ENCODE measurements around the gene TMTC1. TPM values are rescaled to one million over a fixed set of nuclear protein-coding genes. Genes with fewer than 3 reads are reported as not detected.
"Not testable (repeated sequence)": the region's sequence is repeated elsewhere in the genome, so short reads cannot be mapped to it uniquely, and the experiment has no call there.

Gene TMTC1
- total RNA-seq (not detected), polyA plus RNA-seq (not detected)

- Mint-ChIP-seq H3K9me3 (peaks cover 0 to 11% (median 0%) of the 10 kb centered on the region in 7 donors), H3K27me3 (peaks cover 45% of the 10 kb centered on the region), H3K36me3 (no peaks in the 10 kb centered on the region), H3K4me1 (no peaks in the 10 kb centered on the region), H3K27ac (no peak within 1 kb of the TSS), H3K4me3 (peak within 1 kb of the TSS in 1 of 4 donors; percentile 16)
- DNase-seq (no peak), ATAC-seq (ENCODE audit: low read depth in 2 of 2) (no peak)
- Histone ChIP-seq H3K4me3 (ENCODE audit: low read depth, low read length) (no peak within 1 kb of the TSS), H3K27ac (ENCODE audit: insufficient read depth, low read length, poor library complexity, severe bottlenecking) (no peak within 1 kb of the TSS), H3K4me1 (ENCODE audit: control insufficient read depth, insufficient read depth, low read length, poor library complexity, severe bottlenecking) (no peaks in the 10 kb centered on the region), H3K9me3 (ENCODE audit: control insufficient read depth in 2 of 2, low read length in 2 of 2) (no peaks in the 10 kb centered on the region), H3K36me3 (ENCODE audit: control insufficient read depth, insufficient read depth, low read length) (no peaks in the 10 kb centered on the region), H3K27me3 (ENCODE audit: control insufficient read depth, insufficient read depth, low read length) (peaks cover 20% of the 10 kb centered on the region)
Observed at GRCh38 chr12:29783773-29784666, at the start of gene TMTC1. TSS of gene TMTC1 (minus strand) at chr12:29783942. CDS start at chr12:29783751, 191 bp downstream.

GRCh38 chr12:29831173-29831572 is 47.4 kb upstream of the TMTC1 start:
- Mint-ChIP-seq H3K27me3 (no peaks in the 10 kb centered on the region), H3K9me3 (peaks cover 1 to 36% (median 12%) of the 10 kb centered on the region in 7 donors), H3K4me3 (no peak overlapping the region), H3K27ac (no peak overlapping the region), H3K4me1 (no peaks in the 10 kb centered on the region), H3K36me3 (no peaks in the 10 kb centered on the region)
- no peak for ATAC-seq (ENCODE audit: low read depth in 2 of 2)
- Histone ChIP-seq H3K4me3 (ENCODE audit: low read depth, low read length) (no peak overlapping the region), H3K4me1 (ENCODE audit: control insufficient read depth, insufficient read depth, low read length, poor library complexity, severe bottlenecking) (no peaks in the 10 kb centered on the region), H3K9me3 (ENCODE audit: control insufficient read depth in 2 of 2, low read length in 2 of 2) (peaks cover 0 to 5% of the 10 kb centered on the region in 2 experiments), H3K27me3 (ENCODE audit: control insufficient read depth, insufficient read depth, low read length) (no peaks in the 10 kb centered on the region), H3K27ac (ENCODE audit: insufficient read depth, low read length, poor library complexity, severe bottlenecking) (no peak overlapping the region), H3K36me3 (ENCODE audit: control insufficient read depth, insufficient read depth, low read length) (no peaks in the 10 kb centered on the region)
- no peak for DNase-seq

GRCh38 chr12:29830391-29830790 is 46.6 kb upstream of the TMTC1 start:
- no peaks in the 10 kb centered on the region for H3K36me3 ChIP-seq (ENCODE audit: control insufficient read depth, insufficient read depth, low read length)
- no peaks in the 10 kb centered on the region for H3K27me3 Mint-ChIP-seq
- ATAC-seq (ENCODE audit: low read depth in 2 of 2) (no peak), DNase-seq (no peak)
- no peak overlapping the region for H3K27ac Mint-ChIP-seq
- H3K4me1 ChIP-seq (ENCODE audit: control insufficient read depth, insufficient read depth, low read length, poor library complexity, severe bottlenecking) = no peaks in the 10 kb centered on the region
- no peaks in the 10 kb centered on the region for H3K4me1 Mint-ChIP-seq
- H3K27me3 ChIP-seq (ENCODE audit: control insufficient read depth, insufficient read depth, low read length) = no peaks in the 10 kb centered on the region
- H3K4me3 Mint-ChIP-seq = no peak overlapping the region
- peaks cover 0 to 5% of the 10 kb centered on the region in 2 experiments for H3K9me3 ChIP-seq (ENCODE audit: control insufficient read depth in 2 of 2, low read length in 2 of 2)
- no peak overlapping the region for H3K27ac ChIP-seq (ENCODE audit: insufficient read depth, low read length, poor library complexity, severe bottlenecking)
- no peak overlapping the region for H3K4me3 ChIP-seq (ENCODE audit: low read depth, low read length)
- H3K36me3 Mint-ChIP-seq = no peaks in the 10 kb centered on the region
- peaks cover 1 to 38% (median 12%) of the 10 kb centered on the region in 7 donors for H3K9me3 Mint-ChIP-seq

- DNase-seq (no peak), ATAC-seq (ENCODE audit: low read depth in 2 of 2) (no peak)
- no peaks in the 10 kb centered on the region for H3K9me3 ChIP-seq (ENCODE audit: control insufficient read depth in 2 of 2, low read length in 2 of 2)
- Mint-ChIP-seq H3K9me3 (peaks cover 0 to 14% (median 3%) of the 10 kb centered on the region in 7 donors), H3K4me1 (no peaks in the 10 kb centered on the region), H3K27ac (no peak overlapping the region), H3K27me3 (no peaks in the 10 kb centered on the region), H3K36me3 (no peaks in the 10 kb centered on the region), H3K4me3 (no peak overlapping the region)
- no peak overlapping the region for H3K4me3 ChIP-seq (ENCODE audit: low read depth, low read length)
- no peak overlapping the region for H3K27ac ChIP-seq (ENCODE audit: insufficient read depth, low read length, poor library complexity, severe bottlenecking)
- H3K27me3 ChIP-seq (ENCODE audit: control insufficient read depth, insufficient read depth, low read length) = no peaks in the 10 kb centered on the region
- H3K36me3 ChIP-seq (ENCODE audit: control insufficient read depth, insufficient read depth, low read length) = no peaks in the 10 kb centered on the region
- H3K4me1 ChIP-seq (ENCODE audit: control insufficient read depth, insufficient read depth, low read length, poor library complexity, severe bottlenecking) = no peaks in the 10 kb centered on the region
Observed at GRCh38 chr12:29818916-29819623, 35.3 kb upstream of the TMTC1 start.

GRCh38 chr12:29816874-29817725 is 33.4 kb upstream of the TMTC1 start:
- no peak overlapping the region for H3K27ac Mint-ChIP-seq
- H3K4me3 Mint-ChIP-seq = no peak overlapping the region
- Histone ChIP-seq H3K27ac (ENCODE audit: insufficient read depth, low read length, poor library complexity, severe bottlenecking) (no peak overlapping the region), H3K27me3 (ENCODE audit: control insufficient read depth, insufficient read depth, low read length) (no peaks in the 10 kb centered on the region), H3K36me3 (ENCODE audit: control insufficient read depth, insufficient read depth, low read length) (no peaks in the 10 kb centered on the region), H3K9me3 (ENCODE audit: control insufficient read depth in 2 of 2, low read length in 2 of 2) (no peaks in the 10 kb centered on the region), H3K4me3 (ENCODE audit: low read depth, low read length) (no peak overlapping the region), H3K4me1 (ENCODE audit: control insufficient read depth, insufficient read depth, low read length, poor library complexity, severe bottlenecking) (no peaks in the 10 kb centered on the region)
- ATAC-seq (ENCODE audit: low read depth in 2 of 2) (no peak), DNase-seq (no peak)
- H3K36me3 Mint-ChIP-seq = no peaks in the 10 kb centered on the region
- H3K27me3 Mint-ChIP-seq = no peaks in the 10 kb centered on the region
- H3K4me1 Mint-ChIP-seq = no peaks in the 10 kb centered on the region
- H3K9me3 Mint-ChIP-seq = peaks cover 0 to 11% (median 4%) of the 10 kb centered on the region in 7 donors

GRCh38 chr12:29809616-29810361 is 26.0 kb upstream of the TMTC1 start:
- H3K4me1 Mint-ChIP-seq; H3K4me1 ChIP-seq (ENCODE audit: control insufficient read depth, insufficient read depth, low read length, poor library complexity, severe bottlenecking); H3K36me3 ChIP-seq (ENCODE audit: control insufficient read depth, insufficient read depth, low read length); H3K9me3 ChIP-seq (ENCODE audit: control insufficient read depth in 2 of 2, low read length in 2 of 2); H3K4me3 Mint-ChIP-seq; ATAC-seq (ENCODE audit: low read depth in 2 of 2); H3K27me3 Mint-ChIP-seq; H3K9me3 Mint-ChIP-seq; H3K27me3 ChIP-seq (ENCODE audit: control insufficient read depth, insufficient read depth, low read length); DNase-seq; H3K27ac Mint-ChIP-seq; H3K4me3 ChIP-seq (ENCODE audit: low read depth, low read length); H3K36me3 Mint-ChIP-seq; H3K27ac ChIP-seq (ENCODE audit: insufficient read depth, low read length, poor library complexity, severe bottlenecking): not testable (repeated sequence)

GRCh38 chr12:29807129-29807528 is 23.4 kb upstream of the TMTC1 start:
- DNase-seq (no peak), ATAC-seq (ENCODE audit: low read depth in 2 of 2) (no peak)
- H3K27me3 ChIP-seq (ENCODE audit: control insufficient read depth, insufficient read depth, low read length) = no peaks in the 10 kb centered on the region
- H3K4me3 ChIP-seq (ENCODE audit: low read depth, low read length) = no peak overlapping the region
- no peaks in the 10 kb centered on the region for H3K4me1 ChIP-seq (ENCODE audit: control insufficient read depth, insufficient read depth, low read length, poor library complexity, severe bottlenecking)
- Mint-ChIP-seq H3K4me1 (no peaks in the 10 kb centered on the region), H3K27ac (no peak overlapping the region), H3K27me3 (no peaks in the 10 kb centered on the region), H3K9me3 (peaks cover 0 to 4% (median 0%) of the 10 kb centered on the region in 7 donors), H3K36me3 (no peaks in the 10 kb centered on the region), H3K4me3 (no peak overlapping the region)
- no peak overlapping the region for H3K27ac ChIP-seq (ENCODE audit: insufficient read depth, low read length, poor library complexity, severe bottlenecking)
- peaks cover 0 to 2% of the 10 kb centered on the region in 2 experiments for H3K9me3 ChIP-seq (ENCODE audit: control insufficient read depth in 2 of 2, low read length in 2 of 2)
- no peaks in the 10 kb centered on the region for H3K36me3 ChIP-seq (ENCODE audit: control insufficient read depth, insufficient read depth, low read length)
